Right lobe of liver (tissue), 6 donors: ENCODE measurements around the gene GRM5. TPM values are rescaled to one million over a fixed set of nuclear protein-coding genes. Genes with fewer than 3 reads are reported as not detected.
"Not testable (repeated sequence)": the region's sequence is repeated elsewhere in the genome, so short reads cannot be mapped to it uniquely, and the experiment has no call there.

Source experiments
- ATAC-seq, 4 donors: fragments of 200-7000 bp; cut with Tn5 transposase; one replicate each; pipeline ENCODE4 v1.9.1; 2020; ENCODE audit warnings: mild to moderate bottlenecking in 4 of 4, moderate library complexity in 4 of 4
- DNase-seq, 3 donors: peaks; one replicate each; pipeline ENCODE4 v3.0.0-alpha.2; 2020
- H3K27ac ChIP-seq, 3 donors: fragments of 200-600 bp; one replicate each; pipeline ENCODE4 v1.8.0; 2022
- H3K27me3 ChIP-seq, 2 donors: fragments of 200-600 bp; one replicate each; pipeline ENCODE4 v1.8.0; 2022
- H3K36me3 ChIP-seq, 4 donors: fragments of 200-600 bp; sonication (generic) in 1 of 4; one replicate each; pipeline versions ENCODE4 v1.5.1 to v1.8.0; 2017 to 2022; ENCODE audit warnings: control low read depth in 1 of 4
- H3K4me1 ChIP-seq, 4 donors: fragments of 200-600 bp; sonication (generic) in 1 of 4; one replicate each; pipeline versions ENCODE4 v1.5.1 to v1.8.0; 2017 to 2022; ENCODE audit warnings: control low read depth in 1 of 4
- H3K4me3 ChIP-seq, 3 donors: fragments of 200-600 bp; one replicate each; pipeline ENCODE4 v1.8.0; 2022
- H3K9me3 ChIP-seq, 4 donors: fragments of 200-600 bp; sonication (generic) in 1 of 4; one replicate each; pipeline versions ENCODE4 v1.5.1 to v1.8.0; 2017 to 2022; ENCODE audit warnings: control low read depth in 1 of 4
- POLR2A ChIP-seq: fragments of 450-650 bp; IDR thresholded peaks from one replicate; pipeline ENCODE4 v1.6.1; 2017; ENCODE audit warnings: antibody characterized with exemption, mild to moderate bottlenecking
- WGBS: methylation state at CpG from one replicate; pipeline ENCODE4 v1.1.6; 2018; ENCODE audit warnings: low coverage, low lambda C conversion rate; ENCODE audit not compliant: insufficient coverage; ENCODE audit errors: missing lambda C conversion rate; 5-methylcytosine and 5-hydroxymethylcytosine counted together
- intact Hi-C, 2 donors: fragments of 100-400 bp; cut with DNase I; formaldehyde crosslinking; loops; one replicate each; pipeline versions ENCODE4 v1.11.2 to v1.14.1; 2022
- total RNA-seq, 6 experiments: library from RNA; depleted of rRNA in 2 of 6; stranded (reverse); fragments of >200 nt in 2 of 6; fragmentation: NEBNext Ultra II Directional in 3 of 6; extraction: Animal tissue kit (Norgen Biotek cat#: 25700) in 3 of 6; gene quantifications; one replicate each; pipeline versions ENCODE4 v1.1.0 to v1.2.4, GENCODE V29; 2016 to 2023
- TF ChIP-seq, protein P1 (sequence below), 4 donors: fragments of 200-600 bp in 3 of 4; fragments of 450-650 bp in 1 of 4; IDR thresholded peaks; one replicate each; pipeline versions ENCODE4 v1.5.1 to v1.8.0; 2016 to 2022; ENCODE audit warnings: antibody characterized with exemption in 4 of 4, mild to moderate bottlenecking in 2 of 4
- donor health status: DM: no; HTN: yes; CAD: no.
- donor health status: DM: no; HTN: no; CAD: no.
- donor health status: DM: no; HTN: no; CAD: no.
- donor health status: DM: no; HTN: yes; CAD: no.
- donor health status: DM: no; HTN: yes; CAD: no.

Gene GRM5
- total RNA-seq, 6 experiments from 2014 or later, result not detected

DNA sequence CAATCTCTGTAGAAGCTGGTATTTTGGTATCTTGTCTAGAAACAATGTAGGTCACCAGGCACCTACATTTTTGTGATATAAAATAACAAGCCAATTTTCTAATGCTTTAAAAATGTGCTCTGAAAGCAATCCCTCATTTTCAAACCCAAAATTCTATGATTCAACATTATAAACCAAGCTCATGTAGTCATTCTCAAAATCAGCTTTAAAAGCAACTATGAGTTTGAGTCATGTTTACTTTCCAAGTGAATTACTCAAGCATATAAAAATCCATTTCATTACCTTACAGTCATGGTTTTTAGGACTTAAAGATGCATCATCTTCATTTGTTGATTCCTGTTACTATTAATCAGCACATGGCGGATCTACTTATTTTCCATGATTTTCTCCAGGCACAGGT, 216.4 kb downstream of the GRM5 start:
- DNase-seq (no peak), ATAC-seq (no peak)
- Histone ChIP-seq H3K27ac (no peak overlapping the region), H3K4me3 (no peak overlapping the region), H3K27me3 (no peaks in the 10 kb centered on the region), H3K9me3 (no peaks in the 10 kb centered on the region), H3K36me3 (no peaks in the 10 kb centered on the region), H3K4me1 (peaks cover 0 to 6% (median 0%) of the 10 kb centered on the region in 4 donors)
- intact Hi-C loops, result no loop called here
- whole genome bisulfite sequencing, result 85% methylated on average over 1 of the region's 1 CpG
- no peak for TF ChIP-seq POLR2A
- TF ChIP-seq, protein P1, sequence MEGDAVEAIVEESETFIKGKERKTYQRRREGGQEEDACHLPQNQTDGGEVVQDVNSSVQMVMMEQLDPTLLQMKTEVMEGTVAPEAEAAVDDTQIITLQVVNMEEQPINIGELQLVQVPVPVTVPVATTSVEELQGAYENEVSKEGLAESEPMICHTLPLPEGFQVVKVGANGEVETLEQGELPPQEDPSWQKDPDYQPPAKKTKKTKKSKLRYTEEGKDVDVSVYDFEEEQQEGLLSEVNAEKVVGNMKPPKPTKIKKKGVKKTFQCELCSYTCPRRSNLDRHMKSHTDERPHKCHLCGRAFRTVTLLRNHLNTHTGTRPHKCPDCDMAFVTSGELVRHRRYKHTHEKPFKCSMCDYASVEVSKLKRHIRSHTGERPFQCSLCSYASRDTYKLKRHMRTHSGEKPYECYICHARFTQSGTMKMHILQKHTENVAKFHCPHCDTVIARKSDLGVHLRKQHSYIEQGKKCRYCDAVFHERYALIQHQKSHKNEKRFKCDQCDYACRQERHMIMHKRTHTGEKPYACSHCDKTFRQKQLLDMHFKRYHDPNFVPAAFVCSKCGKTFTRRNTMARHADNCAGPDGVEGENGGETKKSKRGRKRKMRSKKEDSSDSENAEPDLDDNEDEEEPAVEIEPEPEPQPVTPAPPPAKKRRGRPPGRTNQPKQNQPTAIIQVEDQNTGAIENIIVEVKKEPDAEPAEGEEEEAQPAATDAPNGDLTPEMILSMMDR (IDR thresholded peaks at IDR 0.05), result no peak

DNA sequence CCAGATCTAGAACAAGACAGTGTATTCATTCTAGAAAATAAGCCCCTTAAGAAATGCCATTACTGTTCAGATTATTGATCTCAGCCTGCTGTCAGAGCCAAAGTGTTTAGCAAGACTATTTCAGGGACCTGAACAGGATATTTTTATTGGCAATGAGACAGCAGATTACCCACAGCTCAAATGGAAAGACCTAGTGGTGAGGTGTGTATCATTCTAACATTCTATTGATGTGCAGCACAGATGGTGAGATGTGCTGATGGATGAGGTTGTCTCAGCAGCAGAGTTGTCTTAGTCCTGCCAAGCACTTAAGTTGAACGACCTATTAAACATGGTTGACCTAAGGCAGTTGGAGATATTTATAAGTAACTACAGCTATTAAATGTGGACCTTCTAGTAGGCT, 219.5 kb downstream of the GRM5 start:
- ATAC-seq, result peak in 3 of 4 donors; percentile 54 to 77 (median 67)
- H3K4me3 ChIP-seq, DNase-seq, H3K4me1 ChIP-seq, H3K27ac ChIP-seq, H3K36me3 ChIP-seq, H3K9me3 ChIP-seq, intact Hi-C loops, H3K27me3 ChIP-seq: not testable (repeated sequence)
- 25% methylated on average over 1 of the region's 1 CpG for WGBS

DNA sequence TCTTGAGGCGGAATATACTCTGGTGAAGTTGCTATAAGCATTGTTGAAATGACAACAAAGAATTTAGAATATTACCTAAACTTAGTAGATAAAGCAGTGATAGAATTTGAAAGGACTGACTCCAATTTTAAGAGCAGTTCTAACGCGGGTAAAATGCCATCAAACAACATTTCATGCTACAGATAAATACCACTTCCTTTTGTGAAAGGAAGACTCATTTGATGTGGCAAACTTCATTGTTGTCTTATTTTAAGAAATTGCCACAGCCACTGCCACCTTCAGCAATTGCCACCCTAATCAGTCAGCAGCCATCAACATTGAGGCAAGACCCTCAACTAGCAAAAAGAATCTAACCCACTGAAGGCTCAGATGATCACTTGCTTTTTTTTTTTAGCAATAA, 220.8 kb downstream of the GRM5 start:
- H3K9me3 ChIP-seq, DNase-seq, ATAC-seq, H3K36me3 ChIP-seq, H3K4me1 ChIP-seq, H3K27ac ChIP-seq, H3K4me3 ChIP-seq, intact Hi-C loops, H3K27me3 ChIP-seq: not testable (repeated sequence)
- 73% methylated on average over 3 of the region's 3 CpGs for WGBS

DNA sequence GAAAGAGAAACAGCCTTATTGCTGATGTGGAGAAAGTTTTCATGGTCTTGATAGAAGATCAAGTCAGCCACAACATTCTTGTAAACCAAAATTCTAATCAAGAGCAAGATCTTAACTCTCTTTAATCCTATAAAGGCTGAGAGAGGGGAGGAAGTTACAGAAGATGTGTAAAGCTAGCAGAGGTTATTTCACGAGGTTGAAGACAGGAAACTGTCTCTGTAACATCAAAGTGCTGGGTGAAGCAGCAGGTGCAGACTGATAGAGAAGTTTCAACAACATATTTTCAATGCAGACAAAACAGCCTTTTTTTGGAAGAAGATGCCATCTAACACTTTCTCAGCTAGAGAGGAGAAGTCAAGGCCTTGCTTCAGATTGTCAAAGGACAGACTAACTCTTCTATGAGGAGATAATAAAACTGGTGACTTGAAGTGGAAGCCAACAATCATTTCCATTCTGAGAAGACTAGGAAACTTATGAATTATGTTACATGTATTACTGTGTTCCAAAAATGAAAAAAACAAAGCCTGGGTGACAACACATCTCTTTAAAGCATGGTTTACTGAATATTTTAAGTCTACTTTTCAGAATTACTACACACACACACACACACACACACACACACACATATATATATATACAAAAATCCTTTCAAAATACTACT, 221.9 kb downstream of the GRM5 start:
- H3K9me3 ChIP-seq, H3K36me3 ChIP-seq, H3K4me3 ChIP-seq, H3K4me1 ChIP-seq, H3K27me3 ChIP-seq, intact Hi-C loops, H3K27ac ChIP-seq, DNase-seq: not testable (repeated sequence)
- 46% methylated on average over 1 of the region's 1 CpG for WGBS
- ATAC-seq, result peak in 1 of 4 donors; percentile 14

DNA sequence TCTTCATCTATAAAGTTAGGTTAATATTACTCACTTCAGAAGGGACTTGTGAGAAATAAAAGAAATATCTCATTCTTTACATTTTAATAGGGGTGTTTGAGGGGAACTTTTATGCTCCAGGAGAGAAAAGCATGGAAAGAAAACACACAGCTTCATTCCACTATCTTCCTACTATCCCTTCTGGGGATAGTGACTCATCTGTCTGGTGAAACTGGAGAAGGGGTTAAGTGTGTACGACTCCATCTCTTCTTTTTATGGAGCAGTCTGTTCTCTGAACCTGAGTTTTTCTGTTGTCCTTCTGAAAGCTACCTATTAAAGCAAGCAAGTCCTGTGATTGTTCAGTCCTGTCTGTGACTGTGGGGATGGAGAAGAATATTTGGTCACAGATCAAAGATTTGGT, 227.6 kb downstream of the GRM5 start:
- ATAC-seq, H3K27me3 ChIP-seq, H3K4me1 ChIP-seq, intact Hi-C loops, DNase-seq, H3K9me3 ChIP-seq, H3K36me3 ChIP-seq, H3K4me3 ChIP-seq, H3K27ac ChIP-seq: not testable (repeated sequence)
- 71% methylated on average over 1 of the region's 1 CpG for WGBS

DNA sequence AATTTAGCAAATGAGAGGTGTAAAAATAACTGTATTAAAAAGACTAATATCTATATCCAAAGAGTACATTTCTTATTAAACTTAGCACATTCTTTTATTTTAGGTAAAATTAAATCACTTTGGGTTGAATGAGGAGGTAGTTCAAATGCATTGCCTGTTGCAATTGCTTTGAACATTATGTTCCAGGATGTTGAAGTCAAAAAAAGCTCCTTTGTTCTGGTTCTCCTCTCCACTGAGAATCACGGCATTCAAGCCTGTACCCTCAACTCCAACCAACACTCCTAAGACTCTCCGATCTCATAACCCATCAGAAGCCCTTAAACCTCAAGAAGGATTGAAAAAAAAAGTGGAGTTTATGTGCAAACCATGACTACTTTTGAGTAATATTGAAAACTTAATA, 230.1 kb downstream of the GRM5 start:
- H3K4me1 ChIP-seq, H3K4me3 ChIP-seq, H3K9me3 ChIP-seq, ATAC-seq, DNase-seq, H3K27me3 ChIP-seq, H3K36me3 ChIP-seq, intact Hi-C loops, H3K27ac ChIP-seq: not testable (repeated sequence)
- WGBS, result 66% methylated on average over 2 of the region's 2 CpGs

DNA sequence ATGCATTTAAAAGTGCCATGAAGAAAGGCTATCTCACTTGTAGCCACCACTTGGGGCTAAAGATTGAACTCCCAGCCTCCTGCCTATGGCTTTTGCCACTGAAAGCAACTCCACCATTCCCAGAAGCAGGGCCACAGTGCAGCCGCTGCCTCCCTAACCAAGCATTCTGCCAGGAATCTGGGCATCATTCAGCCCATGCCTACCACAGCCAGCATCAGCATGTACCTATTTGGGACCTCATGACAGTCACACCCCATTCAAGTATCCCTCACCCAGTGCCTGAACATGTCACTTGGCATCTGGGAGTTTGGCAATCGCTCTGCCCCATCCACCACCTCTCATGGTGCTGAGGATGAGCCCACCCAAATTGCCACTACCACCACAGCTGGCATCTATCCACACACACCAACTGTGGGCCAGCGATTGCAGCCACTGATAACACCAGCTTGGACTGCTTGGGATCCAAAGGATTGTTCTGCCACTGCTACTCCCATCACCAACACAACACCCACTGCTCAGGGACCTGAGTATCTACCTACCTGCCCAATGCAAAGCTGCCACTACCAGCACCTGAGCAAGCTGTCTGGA, 234.4 kb downstream of the GRM5 start:
- no peak for DNase-seq
- 80% methylated on average over 3 of the region's 3 CpGs for WGBS

More for the DNA sequence above, 234.4 kb downstream of the GRM5 start:
- ATAC-seq, result no peak
- Histone ChIP-seq H3K4me3 (no peak overlapping the region), H3K27ac (no peak overlapping the region), H3K36me3 (no peaks in the 10 kb centered on the region), H3K27me3 (no peaks in the 10 kb centered on the region), H3K9me3 (no peaks in the 10 kb centered on the region), H3K4me1 (peaks cover 0 to 5% (median 2%) of the 10 kb centered on the region in 4 donors)
- intact Hi-C loops, result no loop called here
- TF ChIP-seq, protein P1 (IDR thresholded peaks at IDR 0.05), result no peak
- TF ChIP-seq POLR2A, result no peak
